CD4-positive, CD25-positive, alpha-beta regulatory T cell (primary cell): ENCODE data around the gene GALNT18. TPM values are rescaled to one million over a fixed set of nuclear protein-coding genes. Genes with fewer than 3 reads are reported as not detected.

Source experiments
- ATAC-seq, 2 donors: fragments of 150-1000 bp; cut with Tn5 transposase; one replicate each; pipeline ENCODE4 v1.10.0; 2021; ENCODE audit warnings: low read depth in 2 of 2, moderate number of reproducible peaks in 2 of 2, moderate library complexity in 1 of 2
- DNase-seq, 3 donors: peaks; one replicate each; pipeline versions ENCODE4 v3.0.0 to v3.0.0-alpha.2; 2012 to 2022; ENCODE audit warnings: mixed read lengths in 1 of 3
- H3K27ac ChIP-seq: one replicate; pipeline ENCODE4 v1.7.0; 2013; ENCODE audit warnings: mild to moderate bottlenecking, low read length; ENCODE audit not compliant: insufficient read depth, poor library complexity, severe bottlenecking
- H3K27me3 ChIP-seq: one replicate; pipeline ENCODE4 v1.7.0; 2013; ENCODE audit warnings: low read length; ENCODE audit not compliant: control insufficient read depth, insufficient read depth
- H3K36me3 ChIP-seq: one replicate; pipeline ENCODE4 v1.7.0; 2013; ENCODE audit warnings: mild to moderate bottlenecking, low read length, moderate library complexity; ENCODE audit not compliant: control insufficient read depth, insufficient read depth
- H3K4me1 ChIP-seq: 2 replicates; pipeline ENCODE4 v1.7.0; 2013; ENCODE audit warnings: mild to moderate bottlenecking, low read length; ENCODE audit not compliant: insufficient read depth, control insufficient read depth, poor library complexity, severe bottlenecking
- H3K4me3 ChIP-seq: one replicate; pipeline ENCODE4 v1.7.0; 2013; ENCODE audit warnings: low read depth, mild to moderate bottlenecking, low read length, moderate library complexity
- H3K9me3 ChIP-seq, 2 experiments: 1 replicate in 1 of 2; 2 replicates in 1 of 2; pipeline ENCODE4 v1.7.0; 2013; ENCODE audit warnings: low read length in 2 of 2, mild to moderate bottlenecking in 1 of 2, moderate library complexity in 1 of 2; ENCODE audit not compliant: control insufficient read depth in 2 of 2
- H3K27ac Mint-ChIP-seq, 3 donors: one replicate each; pipeline ENCODE4 v1.8.0; 2020 to 2022; ENCODE audit warnings: mild to moderate bottlenecking in 3 of 3, mixed read lengths in 3 of 3, moderate library complexity in 2 of 3
- H3K27me3 Mint-ChIP-seq: one replicate; pipeline ENCODE4 v1.8.0; 2022; ENCODE audit warnings: mild to moderate bottlenecking, mixed read lengths
- H3K36me3 Mint-ChIP-seq: one replicate; pipeline ENCODE4 v1.8.0; 2020; ENCODE audit warnings: mixed read lengths
- H3K4me1 Mint-ChIP-seq, 4 donors: one replicate each; pipeline ENCODE4 v1.8.0; 2020 to 2022; ENCODE audit warnings: mixed read lengths in 4 of 4, mild to moderate bottlenecking in 1 of 4
- H3K4me3 Mint-ChIP-seq, 4 donors: one replicate each; pipeline ENCODE4 v1.8.0; 2020 to 2022; ENCODE audit warnings: mild to moderate bottlenecking in 4 of 4, mixed read lengths in 4 of 4, moderate library complexity in 3 of 4
- H3K9me3 Mint-ChIP-seq, 7 donors: one replicate each; pipeline ENCODE4 v1.8.0; 2020 to 2022; ENCODE audit warnings: mixed read lengths in 7 of 7, mild to moderate bottlenecking in 3 of 7, moderate library complexity in 2 of 7
- polyA plus RNA-seq, 4 donors: library from polyadenylated mRNA; unstranded; fragments of 300-500 nt; fragmentation: Illumina TruSeq; gene quantifications; one replicate each; pipeline ENCODE4 v1.2.3, GENCODE V29; 2021
- total RNA-seq: library from RNA; stranded (reverse); gene quantifications from one replicate; pipeline ENCODE4 v1.2.3, GENCODE V29; 2022

The GALNT18 gene
- total and polyA plus RNA-seq, 5 donors from 2014 or later, result 0.10 TPM; not detected in 4

DNA sequence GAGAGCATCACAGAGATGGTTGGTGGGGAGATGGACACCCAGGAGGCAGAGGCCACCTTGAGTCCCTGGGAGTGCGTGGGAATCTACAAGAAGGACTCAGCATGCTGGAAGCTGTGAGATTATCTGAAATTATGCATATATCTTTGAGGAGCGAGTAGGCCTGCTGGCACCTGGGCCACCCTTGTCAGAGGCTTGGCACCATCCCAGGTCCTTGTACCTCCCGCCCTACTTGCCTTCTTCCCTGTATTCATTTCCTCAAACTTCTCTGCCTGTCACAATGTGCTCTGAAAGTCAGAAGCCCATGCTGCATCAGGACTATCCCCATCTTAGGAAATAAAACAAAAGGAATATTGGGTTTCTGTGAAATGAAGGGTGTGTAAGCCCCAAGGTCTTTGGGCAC, 135.8 kb downstream of the GALNT18 start:
- Histone ChIP-seq H3K9me3 (no peaks in the 10 kb centered on the region), H3K36me3 (no peaks in the 10 kb centered on the region), H3K27me3 (no peaks in the 10 kb centered on the region), H3K4me3 (no peak overlapping the region), H3K27ac (no peak overlapping the region), H3K4me1 (no peaks in the 10 kb centered on the region)
- Mint-ChIP-seq H3K27me3 (peaks cover 4% of the 10 kb centered on the region), H3K36me3 (no peaks in the 10 kb centered on the region), H3K27ac (no peak overlapping the region), H3K4me1 (no peaks in the 10 kb centered on the region), H3K4me3 (no peak overlapping the region), H3K9me3 (peaks cover 0 to 3% (median 0%) of the 10 kb centered on the region in 7 donors)
- no peak for DNase-seq
- no peak for ATAC-seq

- Histone ChIP-seq H3K9me3 (no peaks in the 10 kb centered on the region), H3K4me3 (no peak overlapping the region), H3K36me3 (no peaks in the 10 kb centered on the region), H3K4me1 (no peaks in the 10 kb centered on the region), H3K27ac (no peak overlapping the region), H3K27me3 (no peaks in the 10 kb centered on the region)
- DNase-seq (no peak), ATAC-seq (no peak)
- no peaks in the 10 kb centered on the region for H3K4me1 Mint-ChIP-seq
- H3K27me3 Mint-ChIP-seq, result peaks cover 2% of the 10 kb centered on the region
- H3K4me3 Mint-ChIP-seq, result no peak overlapping the region
- no peaks in the 10 kb centered on the region for H3K36me3 Mint-ChIP-seq
- H3K27ac Mint-ChIP-seq, result peak overlapping the region in 1 of 3 donors; percentile 54
- peaks cover 0 to 2% (median 0%) of the 10 kb centered on the region in 7 donors for H3K9me3 Mint-ChIP-seq
These were observed 138.2 kb downstream of the GALNT18 start for GRCh38 chr11:11483627-11484026.

DNA sequence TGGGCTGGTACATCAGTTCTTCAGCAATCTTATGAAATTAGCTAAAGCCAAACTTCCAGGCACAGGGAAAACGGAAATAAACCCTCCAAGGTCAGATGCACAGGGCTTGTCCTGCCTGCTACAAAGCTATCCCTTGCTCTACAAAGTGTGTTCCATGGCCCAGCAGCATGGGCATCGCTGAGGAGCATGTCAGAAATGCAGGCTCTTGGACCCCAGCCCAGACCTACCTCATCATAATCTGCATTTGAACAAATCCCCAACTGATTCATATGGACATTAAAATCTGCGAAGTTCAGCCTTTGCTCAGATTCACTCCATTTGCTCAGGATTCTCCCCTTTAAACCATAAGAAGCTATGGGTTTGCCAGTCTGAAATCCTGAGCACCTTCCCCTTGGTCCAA, 139.1 kb downstream of the GALNT18 start:
- H3K27ac Mint-ChIP-seq, result no peak overlapping the region
- DNase-seq (no peak), ATAC-seq (no peak)
- no peaks in the 10 kb centered on the region for H3K36me3 Mint-ChIP-seq
- Histone ChIP-seq H3K9me3 (no peaks in the 10 kb centered on the region), H3K4me1 (no peaks in the 10 kb centered on the region), H3K27me3 (no peaks in the 10 kb centered on the region), H3K4me3 (no peak overlapping the region), H3K27ac (no peak overlapping the region), H3K36me3 (no peaks in the 10 kb centered on the region)
- H3K4me1 Mint-ChIP-seq, result no peaks in the 10 kb centered on the region
- H3K27me3 Mint-ChIP-seq, result no peaks in the 10 kb centered on the region
- H3K9me3 Mint-ChIP-seq, result peaks cover 0 to 2% (median 0%) of the 10 kb centered on the region in 7 donors
- H3K4me3 Mint-ChIP-seq, result no peak overlapping the region

- Histone ChIP-seq H3K27ac (no peak overlapping the region), H3K4me1 (no peaks in the 10 kb centered on the region), H3K27me3 (peaks cover under 1% of the 10 kb centered on the region), H3K36me3 (no peaks in the 10 kb centered on the region), H3K9me3 (no peaks in the 10 kb centered on the region), H3K4me3 (no peak overlapping the region)
- no peaks in the 10 kb centered on the region for H3K27me3 Mint-ChIP-seq
- H3K27ac Mint-ChIP-seq, result no peak overlapping the region
- peaks cover 0 to 2% (median 0%) of the 10 kb centered on the region in 7 donors for H3K9me3 Mint-ChIP-seq
- no peak for DNase-seq
- no peak overlapping the region for H3K4me3 Mint-ChIP-seq
- H3K4me1 Mint-ChIP-seq, result no peaks in the 10 kb centered on the region
- H3K36me3 Mint-ChIP-seq, result no peaks in the 10 kb centered on the region
- no peak for ATAC-seq
These were observed 140.4 kb downstream of the GALNT18 start for GRCh38 chr11:11481371-11481770.

- no peaks in the 10 kb centered on the region for H3K9me3 ChIP-seq
- no peaks in the 10 kb centered on the region for H3K36me3 ChIP-seq
- peaks cover 2% of the 10 kb centered on the region for H3K27me3 ChIP-seq
- Mint-ChIP-seq H3K36me3 (no peaks in the 10 kb centered on the region), H3K4me3 (no peak overlapping the region), H3K4me1 (no peaks in the 10 kb centered on the region), H3K27ac (no peak overlapping the region), H3K9me3 (peaks cover 0 to 2% (median 0%) of the 10 kb centered on the region in 7 donors), H3K27me3 (no peaks in the 10 kb centered on the region)
- ATAC-seq (no peak), DNase-seq (no peak)
- no peak overlapping the region for H3K4me3 ChIP-seq
- no peak overlapping the region for H3K27ac ChIP-seq
- no peaks in the 10 kb centered on the region for H3K4me1 ChIP-seq
These were observed 140.8 kb downstream of the GALNT18 start for GRCh38 chr11:11480971-11481370.

DNA sequence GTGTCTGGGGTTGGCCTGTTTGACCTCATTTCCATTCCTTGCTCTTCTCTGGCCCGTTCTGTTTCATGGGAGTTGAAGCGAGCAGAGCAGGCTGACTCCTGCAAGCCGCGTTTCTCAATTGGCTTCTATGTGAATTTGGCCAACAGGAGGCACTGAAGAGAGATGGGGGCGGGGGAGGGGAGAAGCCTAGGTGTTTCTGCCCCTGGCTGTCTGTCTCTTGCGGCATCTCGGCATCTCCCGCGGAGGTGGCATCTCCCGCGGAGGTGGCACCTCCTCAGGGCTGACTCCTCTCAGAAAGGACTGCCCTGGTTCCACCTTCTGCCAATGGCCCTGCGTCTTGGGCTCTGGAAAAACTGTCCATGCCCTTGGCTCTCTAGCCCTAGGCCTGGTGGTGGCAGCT, 143.1 kb downstream of the GALNT18 start:
- no peak for DNase-seq
- Mint-ChIP-seq H3K4me3 (no peak overlapping the region), H3K27me3 (peaks cover 4% of the 10 kb centered on the region), H3K36me3 (no peaks in the 10 kb centered on the region), H3K4me1 (no peaks in the 10 kb centered on the region), H3K9me3 (peaks cover 0 to 2% (median 0%) of the 10 kb centered on the region in 7 donors), H3K27ac (no peak overlapping the region)
- ATAC-seq, result no peak
- no peak overlapping the region for H3K27ac ChIP-seq
- no peaks in the 10 kb centered on the region for H3K9me3 ChIP-seq
- H3K36me3 ChIP-seq, result no peaks in the 10 kb centered on the region
- H3K4me1 ChIP-seq, result no peaks in the 10 kb centered on the region
- no peak overlapping the region for H3K4me3 ChIP-seq
- H3K27me3 ChIP-seq, result peaks cover 2% of the 10 kb centered on the region

GRCh38 chr11:11477695-11478420, 143.9 kb downstream of the GALNT18 start:
- Mint-ChIP-seq H3K27ac (no peak overlapping the region), H3K36me3 (no peaks in the 10 kb centered on the region), H3K4me3 (no peak overlapping the region), H3K9me3 (peaks cover 0 to 2% (median 0%) of the 10 kb centered on the region in 7 donors), H3K4me1 (no peaks in the 10 kb centered on the region), H3K27me3 (peaks cover 4% of the 10 kb centered on the region)
- ATAC-seq (no peak), DNase-seq (no peak)
- H3K27me3 ChIP-seq, result peaks cover 2% of the 10 kb centered on the region
- H3K4me1 ChIP-seq, result no peaks in the 10 kb centered on the region
- H3K9me3 ChIP-seq, result no peaks in the 10 kb centered on the region
- H3K27ac ChIP-seq, result no peak overlapping the region
- H3K36me3 ChIP-seq, result no peaks in the 10 kb centered on the region
- no peak overlapping the region for H3K4me3 ChIP-seq

- H3K4me1 ChIP-seq, result no peaks in the 10 kb centered on the region
- H3K27ac ChIP-seq, result no peak overlapping the region
- Mint-ChIP-seq H3K9me3 (peaks cover 0 to 4% (median 0%) of the 10 kb centered on the region in 7 donors), H3K27me3 (peaks cover 4% of the 10 kb centered on the region), H3K4me3 (no peak overlapping the region), H3K4me1 (no peaks in the 10 kb centered on the region), H3K27ac (no peak overlapping the region), H3K36me3 (no peaks in the 10 kb centered on the region)
- DNase-seq, result no peak
- no peak overlapping the region for H3K4me3 ChIP-seq
- H3K9me3 ChIP-seq, result no peaks in the 10 kb centered on the region
- no peaks in the 10 kb centered on the region for H3K36me3 ChIP-seq
- H3K27me3 ChIP-seq, result peaks cover 2% of the 10 kb centered on the region
- ATAC-seq, result no peak
These were observed 144.7 kb downstream of the GALNT18 start for GRCh38 chr11:11476971-11477645.
